HPDE6-E6E7 (cell line): ENCODE results near the gene TMOD4.

ENCODE experiments used
- DNase-seq: peaks from one replicate; pipeline ENCODE4 v3.0.0; 2011; ENCODE audit warnings: missing footprints; ENCODE audit errors: extremely low spot score

TMOD4 gene

GRCh38 chr1:151142411-151143056, 33.2 kb downstream of the TMOD4 start:
- no peak for DNase-seq

- DNase-seq = no peak
Observed at GRCh38 chr1:151137789-151138188, 38.0 kb downstream of the TMOD4 start.

DNA sequence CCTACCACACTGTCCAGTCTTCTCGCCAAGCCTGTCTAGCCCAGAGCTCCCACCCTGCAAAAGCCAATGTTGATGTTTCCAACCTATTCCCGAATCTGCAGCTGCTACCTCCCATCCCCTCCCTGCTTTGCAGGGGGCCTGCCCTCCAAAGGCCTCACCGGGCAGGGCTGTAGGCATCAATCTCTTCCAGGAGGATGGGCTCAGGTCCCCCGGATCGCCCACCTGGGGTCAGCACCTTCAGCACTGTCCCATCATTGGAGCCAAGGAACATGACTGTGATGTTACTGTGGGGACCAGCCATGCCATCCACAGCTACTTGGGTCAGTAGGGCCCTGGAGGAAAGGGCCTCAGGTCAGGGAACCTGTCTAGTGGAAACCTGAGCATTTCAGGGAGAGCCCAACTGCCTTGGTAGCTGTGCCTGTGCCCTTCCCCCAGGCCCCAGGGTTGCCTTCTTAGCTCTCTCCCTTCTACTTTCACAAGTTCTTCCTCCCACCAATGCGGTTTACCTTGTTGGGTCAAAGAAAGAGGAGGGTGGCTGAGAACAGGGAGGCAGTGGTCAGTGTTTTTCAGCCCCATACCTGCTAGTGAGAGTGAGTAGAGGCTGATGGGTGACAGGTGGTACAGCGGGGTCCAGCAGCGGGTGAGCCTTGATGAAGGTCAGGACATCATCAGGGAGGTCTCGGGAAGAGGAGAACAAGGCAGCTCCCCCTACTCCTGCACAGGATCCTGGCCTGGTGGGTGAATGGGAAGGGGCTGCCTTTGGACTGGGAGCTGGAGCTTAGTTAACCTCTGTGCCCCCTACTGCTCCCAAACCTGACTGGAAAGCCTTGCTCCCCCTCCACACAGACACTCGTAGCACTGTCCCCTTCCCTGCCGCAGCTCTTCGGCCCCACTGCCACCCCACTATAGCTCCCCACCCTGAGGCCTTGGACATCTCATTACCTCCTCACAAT, 40.1 kb downstream of the TMOD4 start:
- DNase-seq = no peak

- no peak for DNase-seq
Observed at GRCh38 chr1:151134991-151135390, 40.8 kb downstream of the TMOD4 start.

DNA sequence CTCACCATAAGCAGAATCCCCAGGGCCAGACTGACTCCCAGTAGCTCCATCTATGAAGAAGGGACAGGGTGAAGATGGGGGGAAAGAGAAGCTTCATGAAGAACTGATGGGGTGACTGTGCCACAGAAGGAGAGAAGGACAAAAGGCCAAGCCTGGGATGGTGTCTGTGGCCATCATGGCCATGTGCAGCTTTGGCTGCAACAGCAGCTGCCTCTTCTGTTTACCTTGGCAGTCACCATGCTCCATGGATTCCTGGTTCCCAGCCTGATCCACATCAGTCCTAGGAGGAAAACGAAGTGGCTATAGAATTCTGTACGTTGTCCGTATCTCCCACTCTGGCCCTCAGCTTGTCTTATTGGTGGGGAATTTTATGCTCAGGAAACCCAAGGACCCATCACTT, 41.4 kb downstream of the TMOD4 start:
- no peak for DNase-seq

DNA sequence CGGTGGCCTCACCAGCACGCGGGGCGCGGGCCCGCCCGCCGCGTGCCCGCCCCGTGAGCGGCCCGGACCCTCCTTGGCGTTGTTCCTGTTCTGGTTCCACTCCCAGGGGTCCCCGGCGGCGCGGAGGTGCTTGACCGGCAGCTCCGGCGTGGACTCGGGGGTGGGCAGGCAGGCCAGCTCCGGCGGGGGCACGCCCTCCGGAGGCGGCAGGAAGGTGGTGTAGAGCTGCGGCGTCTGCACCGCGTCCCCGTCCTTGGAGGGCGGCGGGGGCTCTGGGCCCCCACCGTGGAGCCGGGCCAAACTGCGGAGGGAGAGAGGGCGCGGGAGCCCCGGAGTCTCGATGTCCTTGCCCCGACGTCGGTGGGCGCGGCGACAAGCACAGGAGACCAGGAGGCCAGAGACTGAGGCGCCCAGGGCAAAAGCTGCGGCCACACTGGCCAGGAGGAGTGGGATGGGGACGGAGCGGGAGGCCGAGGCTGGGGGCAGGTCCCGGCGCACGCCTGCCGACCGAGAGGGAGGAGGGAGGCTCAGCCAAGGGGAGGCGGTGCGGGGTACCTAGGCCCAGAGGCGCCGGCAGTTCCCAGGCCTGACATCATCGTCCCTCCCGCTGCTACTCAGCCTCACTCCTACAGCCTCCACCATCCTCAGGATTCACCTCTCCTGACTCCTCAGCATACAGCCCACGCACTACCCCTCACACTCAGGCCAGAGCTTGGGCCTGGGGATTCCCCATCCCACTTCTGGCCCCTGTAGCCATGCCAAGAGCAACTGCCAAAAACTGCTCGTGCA, 42.6 kb downstream of the TMOD4 start:
- DNase-seq = no peak

- no peak for DNase-seq
Observed at GRCh38 chr1:151132335-151133017, 43.3 kb downstream of the TMOD4 start.

- no peak for DNase-seq
Observed at GRCh38 chr1:151131701-151132334, 44.0 kb downstream of the TMOD4 start.

DNA sequence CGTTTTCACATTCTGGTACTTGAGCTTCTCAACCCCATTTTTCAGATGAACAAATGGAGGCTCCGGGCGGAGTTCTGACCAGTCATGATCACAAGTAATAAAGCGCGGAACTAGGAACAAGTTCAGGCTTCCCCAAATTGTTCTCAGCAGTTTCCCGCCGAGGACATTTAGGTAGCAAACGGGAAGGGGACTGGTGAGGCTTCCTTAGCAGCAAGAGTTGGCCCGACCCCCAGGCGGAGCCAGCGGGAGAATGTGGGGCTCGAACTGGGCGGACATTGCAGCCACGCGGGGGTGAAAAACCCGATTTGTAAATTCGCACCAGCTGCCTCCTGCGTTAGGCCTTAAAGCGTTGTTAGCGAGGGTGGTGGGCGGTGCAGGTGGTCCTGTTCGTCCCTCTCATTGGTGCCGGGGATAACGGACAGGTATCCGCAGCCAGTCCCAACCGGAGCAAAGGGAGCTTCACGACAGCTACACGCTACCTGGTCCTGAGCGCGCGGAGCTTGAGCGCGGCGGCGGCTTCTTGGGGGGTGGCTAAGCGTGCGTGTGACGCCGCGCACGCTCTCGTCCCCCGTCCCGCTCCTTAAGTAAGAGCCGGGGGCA, 44.7 kb downstream of the TMOD4 start:
- no peak for DNase-seq

GRCh38 chr1:151128800-151129199, 47.0 kb downstream of the TMOD4 start:
- DNase-seq = no peak

DNA sequence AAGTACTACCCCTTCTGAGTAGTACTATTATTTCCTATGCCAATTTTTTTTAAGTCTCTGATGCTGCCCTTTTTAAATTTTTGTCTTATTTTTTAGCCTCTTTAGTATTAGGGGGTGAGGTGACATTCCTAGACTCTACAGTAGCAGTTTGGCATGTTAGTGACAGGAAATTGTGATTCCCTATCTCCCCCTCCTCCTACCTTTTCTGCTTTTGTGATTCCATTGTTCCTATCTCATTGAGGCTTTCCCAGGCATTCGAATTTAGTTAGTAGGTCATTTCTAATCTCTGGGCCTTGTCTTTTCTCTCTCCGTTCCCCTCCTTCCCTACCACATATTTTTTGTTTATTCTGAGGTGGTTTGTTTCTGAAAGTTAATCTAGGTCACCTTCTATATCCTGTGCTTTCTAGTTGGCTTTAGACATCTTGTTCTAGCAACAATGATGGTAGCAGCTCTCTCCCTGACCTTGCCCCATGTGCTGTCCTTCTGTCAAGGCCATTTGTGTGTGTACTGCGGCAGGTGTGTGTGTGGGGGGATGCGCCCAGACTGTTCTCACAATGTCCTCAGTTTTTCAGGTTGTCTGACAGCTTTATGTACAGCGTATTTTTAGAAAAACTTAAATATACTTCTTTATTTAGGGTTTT, 50.9 kb downstream of the TMOD4 start:
- no peak for DNase-seq
